ENCODE measurements around the gene ACER2.

ACER2 gene

DNA sequence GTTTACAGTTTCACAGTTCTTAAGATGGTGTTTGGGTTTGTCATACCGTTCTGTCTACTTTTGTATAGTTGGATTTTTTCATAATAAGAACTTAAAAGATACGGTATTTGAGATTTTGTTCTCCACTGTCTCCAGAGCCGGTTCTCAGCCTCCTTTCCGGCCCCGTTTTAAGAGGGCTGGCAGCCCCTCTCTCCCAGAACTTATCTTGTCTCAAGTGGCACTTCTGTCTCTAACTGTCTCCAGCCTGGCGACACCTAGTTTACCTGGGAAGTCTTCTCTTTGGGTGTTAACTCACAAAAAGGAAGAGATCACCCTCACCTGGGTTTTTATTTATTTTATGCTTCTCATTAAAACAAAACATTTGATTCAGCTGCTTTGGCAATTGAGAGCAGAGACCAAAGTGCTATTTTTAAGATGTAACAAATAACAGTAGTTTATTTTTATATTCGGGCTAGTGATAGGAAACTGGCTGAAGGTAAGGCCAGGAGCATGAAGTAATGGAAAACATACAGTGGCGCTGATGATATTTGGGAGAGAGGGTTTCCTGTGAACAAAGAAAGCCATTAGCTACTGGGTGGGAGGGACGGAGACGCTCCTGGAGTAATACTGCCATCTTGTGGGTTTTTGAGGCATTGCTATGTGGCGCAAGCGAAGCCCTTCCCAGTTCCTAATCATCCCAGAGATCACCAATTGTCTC is 48.3 kb downstream of the ACER2 start:
- DNase-seq: peak; percentile 82

DNA sequence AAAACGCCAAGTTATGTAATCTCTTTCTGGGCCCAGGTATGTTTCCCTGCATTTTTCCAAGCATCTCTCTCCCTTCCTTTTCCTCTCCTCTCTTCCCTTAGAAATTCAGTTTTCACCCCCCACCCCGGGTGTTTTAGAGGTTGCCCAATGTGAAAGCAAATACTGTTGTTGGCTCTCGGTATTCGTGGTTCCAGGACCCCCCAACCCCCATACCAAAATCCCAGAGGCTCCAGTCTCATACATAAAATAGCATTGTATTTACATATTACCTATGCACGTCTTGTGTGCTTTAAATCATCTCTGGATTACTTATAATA is 48.8 kb downstream of the ACER2 start:
- no peak for DNase-seq

DNA sequence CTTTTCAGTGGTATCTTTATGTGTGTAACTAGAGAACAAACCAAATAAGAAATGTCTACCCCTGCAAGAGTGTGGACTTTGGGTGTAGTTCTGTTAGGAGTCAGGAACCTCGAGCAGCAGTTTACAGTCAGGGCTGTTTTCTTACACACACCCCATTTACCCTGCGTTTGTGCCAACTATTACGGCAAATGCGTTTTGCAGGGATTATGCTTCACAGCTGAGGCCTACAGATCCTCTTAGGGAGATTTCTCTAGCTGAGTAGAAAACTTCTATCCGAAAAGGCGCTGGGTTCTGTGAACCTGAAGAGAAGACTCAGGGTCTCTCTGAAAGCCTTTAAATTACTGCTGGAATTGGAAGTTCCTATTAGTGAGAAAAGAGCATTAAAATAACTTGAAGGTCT is 51.4 kb downstream of the ACER2 start:
- DNase-seq: no peak

DNA sequence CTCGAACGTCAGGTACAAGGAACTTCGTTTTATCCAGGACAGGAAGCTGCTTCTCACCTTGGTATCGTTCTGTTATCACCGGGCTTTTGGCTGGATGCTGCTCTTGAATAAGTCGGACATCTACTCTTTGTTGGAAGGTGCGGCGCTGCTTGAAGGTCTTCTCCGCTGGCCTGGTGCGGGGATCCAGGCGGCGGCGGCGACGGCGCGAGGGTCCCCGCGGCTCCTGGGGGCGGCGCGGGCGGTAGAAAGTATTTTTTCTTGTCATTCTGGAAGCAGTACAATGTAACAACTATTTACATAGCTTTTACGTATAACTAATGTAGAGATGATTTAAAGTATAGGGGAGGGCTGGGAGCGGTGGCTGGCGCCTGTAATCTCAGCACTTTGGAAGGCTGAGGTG is 52.3 kb downstream of the ACER2 start:
- no peak for DNase-seq

DNA sequence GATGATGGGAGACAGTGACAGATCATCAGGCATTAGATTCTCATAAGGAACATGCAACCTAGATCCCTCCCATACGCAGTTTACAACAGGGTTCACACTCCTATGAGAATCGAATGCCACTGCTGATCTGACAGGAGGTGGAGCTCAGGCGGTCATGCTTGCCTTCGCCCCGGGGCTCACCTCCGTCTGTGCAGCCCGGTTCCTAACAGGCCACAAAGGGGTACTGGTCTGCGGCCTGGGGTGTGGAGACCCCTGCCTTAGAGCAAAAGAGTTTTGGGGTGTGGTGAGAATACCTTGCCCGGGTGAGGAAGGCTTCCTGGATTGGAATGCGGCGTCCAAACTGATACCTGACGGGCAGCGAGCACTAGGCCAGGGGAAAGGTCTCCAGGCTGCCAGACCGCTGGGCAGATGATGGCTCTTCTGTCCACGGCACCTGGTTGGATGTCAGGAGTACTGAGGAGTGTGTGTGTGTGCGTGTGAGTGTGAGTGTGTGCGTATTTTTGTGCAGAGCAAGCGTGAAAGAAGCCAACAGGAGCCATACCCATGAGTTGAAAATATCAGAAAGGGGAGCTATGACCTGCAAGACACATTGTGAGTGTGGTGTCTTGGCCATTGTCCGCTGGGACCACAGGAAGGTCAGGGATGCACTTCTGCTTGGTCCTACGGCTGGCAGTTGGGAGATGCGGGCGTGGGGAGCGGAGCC is 55.4 kb downstream of the ACER2 start:
- no peak for DNase-seq

DNA sequence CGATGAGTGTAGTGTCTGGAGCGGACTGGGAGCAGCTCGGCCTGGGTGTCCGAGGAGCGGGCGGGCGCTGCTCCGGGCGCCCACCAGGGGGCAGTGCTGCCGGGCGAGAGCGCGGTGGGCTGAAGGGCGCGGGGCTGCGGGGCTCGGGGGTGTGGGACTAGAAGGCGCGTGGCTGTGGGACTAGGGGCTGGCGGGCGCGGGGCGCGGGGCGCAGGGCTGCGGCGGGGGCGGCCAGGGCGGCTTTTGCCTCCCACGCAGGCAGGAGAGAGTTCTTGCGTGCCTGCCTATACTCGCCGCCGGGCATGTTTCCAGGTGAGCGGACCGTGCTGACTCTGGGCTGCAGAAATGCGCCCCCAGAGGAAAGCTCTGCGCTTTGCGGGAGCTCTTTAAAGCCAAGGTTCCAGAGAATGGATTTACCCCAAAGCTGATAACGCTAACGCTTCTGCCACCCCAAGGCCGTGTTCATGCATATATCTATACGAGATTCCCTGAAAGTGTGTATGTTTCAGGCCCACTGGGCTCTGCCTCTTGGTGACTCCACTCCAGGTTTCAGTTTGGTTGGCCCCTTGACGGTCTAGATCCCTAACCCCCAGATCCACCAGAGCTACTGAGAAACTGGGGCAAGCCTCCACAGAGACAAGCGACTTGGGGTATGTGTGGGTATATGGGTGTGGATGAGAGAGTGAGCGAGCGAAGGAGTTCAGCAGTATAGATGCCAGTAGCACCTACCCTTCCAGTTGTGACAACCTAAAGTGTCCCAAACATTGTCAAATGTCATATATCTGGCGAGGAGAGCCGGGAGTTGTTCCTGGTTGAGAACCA is 56.2 kb downstream of the ACER2 start:
- peak; percentile 76 for DNase-seq

DNA sequence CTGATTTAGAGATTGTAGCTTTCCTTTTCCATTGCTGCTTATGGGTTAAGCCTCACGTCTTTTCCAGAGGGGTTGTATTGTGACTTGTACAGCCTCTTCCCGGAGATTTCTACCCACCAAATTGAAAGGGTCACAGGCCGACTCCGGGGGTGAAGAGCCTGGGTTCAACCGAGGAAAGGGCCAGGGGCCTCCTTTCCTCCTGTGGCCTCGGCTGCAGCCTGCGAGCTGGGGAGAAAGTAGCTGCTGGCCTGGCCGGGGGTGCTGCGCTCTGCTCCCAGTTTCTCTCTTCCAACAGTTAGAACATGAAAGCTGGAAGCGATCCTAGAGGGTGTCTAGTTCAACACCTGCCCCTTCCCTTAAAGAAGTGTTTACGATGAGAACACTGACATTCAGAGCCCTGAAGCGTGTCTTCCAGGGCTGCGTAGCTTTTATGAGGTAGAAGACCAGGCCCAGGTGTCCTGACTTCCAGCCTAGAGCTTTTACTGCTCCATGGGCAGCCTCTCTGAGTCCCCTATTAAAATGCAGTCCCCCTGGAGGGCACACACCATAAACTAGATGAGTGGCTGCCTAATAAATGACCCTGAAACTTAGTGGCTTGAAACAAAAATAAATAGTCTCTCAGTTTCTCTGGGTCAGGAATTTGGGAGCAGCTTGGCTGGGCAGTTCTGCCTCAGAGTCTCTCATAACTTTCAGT is 56.9 kb downstream of the ACER2 start:
- no peak for DNase-seq

DNA sequence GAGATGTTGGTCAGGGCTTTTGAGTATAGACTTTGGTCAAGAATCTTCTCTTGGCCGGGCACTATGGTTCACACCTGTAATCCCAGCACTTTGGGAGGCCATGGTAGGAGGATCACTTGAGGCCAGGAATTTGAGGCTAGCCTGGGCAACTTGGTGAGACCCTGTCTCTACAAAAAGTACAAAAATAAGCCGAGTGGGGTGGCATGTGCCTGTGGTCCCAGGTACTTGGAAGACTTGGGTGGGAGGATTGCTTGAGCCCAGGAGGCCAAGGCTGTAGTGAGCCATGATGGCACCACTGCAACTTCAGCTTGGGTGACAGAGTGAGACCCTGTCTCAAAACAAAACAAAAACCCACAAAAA is 57.5 kb downstream of the ACER2 start:
- no peak for DNase-seq

DNA sequence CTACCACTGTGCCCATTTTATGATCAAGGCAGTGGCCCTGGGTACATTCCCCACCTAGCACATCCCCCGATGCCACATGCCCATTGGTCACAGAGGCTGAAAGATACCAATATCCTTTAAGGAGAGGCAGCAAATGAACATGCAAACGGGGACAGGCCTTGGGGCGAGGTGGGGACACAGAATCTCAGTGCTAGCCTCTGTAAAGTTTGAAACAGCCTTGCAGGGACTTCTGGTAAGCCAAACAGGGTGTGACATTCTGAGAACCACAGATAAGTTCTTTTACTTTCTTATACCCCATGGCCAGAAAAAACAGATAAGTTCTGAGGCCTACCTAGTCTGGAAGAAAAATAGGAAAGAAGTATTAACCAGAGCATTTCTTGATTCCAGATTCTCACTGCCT is 60.5 kb downstream of the ACER2 start:
- DNase-seq: no peak

DNA sequence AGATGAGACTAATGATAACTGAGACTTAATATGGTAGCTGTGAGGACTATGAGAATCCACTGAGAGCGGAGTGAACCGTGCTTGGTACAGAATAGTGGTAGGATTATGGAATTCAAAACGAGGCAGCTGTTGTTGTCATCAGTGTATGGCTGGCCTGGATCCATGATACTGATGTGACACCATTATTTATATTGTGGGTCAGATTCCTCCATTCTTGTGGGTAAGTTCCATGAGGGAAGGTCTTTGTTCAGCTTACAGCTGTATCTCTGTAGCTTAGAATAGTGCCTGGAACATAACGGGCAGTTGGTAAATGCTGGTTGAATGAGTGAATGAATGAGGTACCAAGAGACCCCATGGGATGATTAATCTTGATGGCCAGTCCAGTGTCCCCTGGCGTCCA is 61.8 kb downstream of the ACER2 start:
- no peak for DNase-seq

DNA sequence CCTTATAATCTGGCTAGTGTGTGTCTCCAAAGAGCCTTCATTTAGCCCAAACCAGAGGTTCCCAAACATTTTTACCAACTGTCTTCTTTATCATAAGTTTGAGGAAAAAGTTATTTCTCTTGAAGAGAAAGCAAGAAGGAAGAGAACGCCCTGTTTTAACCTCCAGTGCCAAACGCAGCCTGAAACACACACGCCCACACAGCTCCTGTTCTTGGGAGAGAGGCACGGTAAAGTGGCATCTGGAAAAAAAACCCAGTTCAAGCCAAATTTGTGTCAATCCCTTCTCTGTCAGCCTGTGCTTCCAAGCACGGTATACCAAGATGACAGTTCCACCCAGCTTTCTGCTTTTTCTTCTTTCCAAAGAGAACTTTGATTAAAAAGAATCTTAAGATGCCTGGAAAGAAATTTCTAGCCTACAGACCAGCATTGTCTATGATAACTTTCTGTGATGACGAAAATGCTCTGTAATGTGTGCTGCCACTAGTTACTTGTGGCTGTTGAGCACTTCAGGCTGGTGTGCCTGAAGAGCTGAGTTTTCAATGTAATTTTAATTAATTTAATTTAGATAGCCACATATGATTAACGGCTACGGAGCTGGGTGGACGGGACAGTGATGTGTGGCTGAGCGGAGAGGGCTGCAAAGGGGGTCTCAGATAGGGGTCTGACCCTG is 62.3 kb downstream of the ACER2 start:
- DNase-seq: no peak

DNA sequence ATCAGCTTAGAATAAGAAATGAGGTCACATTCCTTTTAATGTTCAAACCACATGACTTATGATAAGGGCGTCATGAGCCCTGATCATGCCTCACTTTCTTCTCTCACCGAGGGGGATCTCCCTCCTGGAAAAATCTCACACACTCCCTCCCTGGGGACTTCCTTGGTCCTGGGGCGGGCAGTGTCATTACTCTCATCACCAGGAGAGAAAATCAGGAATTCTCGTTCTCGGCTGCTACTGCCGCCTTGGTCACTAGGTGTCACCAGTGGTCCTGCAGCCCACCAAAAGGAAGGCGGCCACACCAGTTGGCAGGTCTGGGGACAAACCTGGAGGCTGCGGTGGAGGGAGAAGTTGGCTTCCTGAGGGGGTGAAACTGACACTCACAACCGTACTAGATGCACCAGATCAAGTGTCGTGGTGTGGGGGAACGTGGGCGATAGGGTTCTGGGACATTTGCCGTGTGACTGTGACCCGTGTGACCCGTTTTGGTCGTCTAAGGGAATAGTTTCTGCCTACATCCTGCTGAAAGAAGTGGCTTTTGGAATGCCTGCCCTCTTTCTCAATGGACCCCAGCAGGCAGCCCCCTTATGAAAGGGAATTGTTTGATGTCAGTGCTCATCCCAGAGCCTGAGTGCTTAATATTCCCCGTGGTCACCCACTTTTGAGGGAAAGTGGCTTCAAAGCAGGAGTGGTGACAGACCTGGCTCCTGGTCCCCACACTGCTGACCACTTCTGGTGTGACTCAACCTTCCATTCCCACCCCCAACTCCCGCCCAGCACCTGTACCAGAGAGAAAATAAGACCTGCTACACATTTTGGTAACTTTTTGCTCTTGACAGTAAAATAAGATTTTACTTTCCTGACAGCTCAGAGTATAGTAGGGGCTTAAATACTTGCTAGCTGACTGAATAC is 63.2 kb downstream of the ACER2 start:
- DNase-seq: peak; percentile 49

DNA sequence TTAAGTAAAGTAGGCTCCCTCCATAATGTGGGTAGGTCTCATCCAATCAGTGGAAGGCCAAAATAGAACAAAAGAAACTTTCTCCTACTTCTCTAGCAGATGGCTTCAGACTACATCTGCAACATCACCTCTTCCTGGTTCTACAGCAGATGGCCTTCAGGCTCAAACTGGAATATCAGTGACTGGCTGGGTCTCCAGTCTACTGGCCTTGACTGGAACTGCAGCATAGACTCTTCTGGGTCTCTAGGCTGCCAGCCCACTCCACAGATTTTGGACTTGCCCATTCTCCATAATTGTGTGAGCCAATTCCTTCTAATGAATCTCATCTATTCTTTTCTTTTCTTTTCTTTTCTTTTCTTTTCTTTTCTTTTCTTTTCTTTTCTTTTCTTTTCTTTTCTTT is 64.8 kb downstream of the ACER2 start:
- no peak for DNase-seq

DNA sequence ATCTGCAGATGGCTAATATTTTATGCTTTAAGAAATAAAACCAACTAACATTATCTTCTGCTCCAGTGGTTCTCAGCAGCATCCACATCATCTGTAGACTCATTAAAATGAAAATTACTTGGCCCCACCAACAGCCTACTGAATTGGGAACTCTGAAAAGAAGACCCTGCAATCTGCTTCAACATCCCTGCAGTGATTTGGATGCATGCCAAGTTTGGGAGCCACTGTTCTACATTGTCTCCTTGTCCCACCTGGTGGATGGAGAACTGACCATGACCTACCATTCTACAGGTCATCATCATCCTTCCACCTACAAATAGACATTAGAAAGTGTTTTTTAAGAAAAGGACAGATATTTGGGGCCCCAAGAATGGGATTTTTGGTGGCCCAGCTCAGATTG is 71.1 kb downstream of the ACER2 start:
- no peak for DNase-seq

DNA sequence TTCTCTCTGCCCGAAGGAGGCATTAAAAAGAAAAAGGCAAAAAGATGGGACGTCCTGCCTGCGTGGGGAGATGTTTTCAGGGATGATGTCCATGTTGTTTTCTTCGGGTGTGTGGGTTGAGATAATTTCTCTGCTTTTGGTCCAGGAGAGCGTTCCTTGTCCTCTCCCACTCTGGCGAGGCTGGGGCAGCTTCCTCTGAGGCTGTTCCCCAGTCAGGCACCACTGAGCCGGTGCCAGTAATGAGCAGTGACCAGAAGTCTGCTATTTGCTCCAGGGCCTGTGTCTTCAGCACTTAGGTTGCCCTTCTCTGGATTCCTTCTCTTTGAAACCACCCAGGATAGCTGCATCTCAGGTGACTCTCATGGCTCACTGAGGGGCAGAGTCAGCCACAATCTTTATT is 71.5 kb downstream of the ACER2 start:
- DNase-seq: no peak

DNA sequence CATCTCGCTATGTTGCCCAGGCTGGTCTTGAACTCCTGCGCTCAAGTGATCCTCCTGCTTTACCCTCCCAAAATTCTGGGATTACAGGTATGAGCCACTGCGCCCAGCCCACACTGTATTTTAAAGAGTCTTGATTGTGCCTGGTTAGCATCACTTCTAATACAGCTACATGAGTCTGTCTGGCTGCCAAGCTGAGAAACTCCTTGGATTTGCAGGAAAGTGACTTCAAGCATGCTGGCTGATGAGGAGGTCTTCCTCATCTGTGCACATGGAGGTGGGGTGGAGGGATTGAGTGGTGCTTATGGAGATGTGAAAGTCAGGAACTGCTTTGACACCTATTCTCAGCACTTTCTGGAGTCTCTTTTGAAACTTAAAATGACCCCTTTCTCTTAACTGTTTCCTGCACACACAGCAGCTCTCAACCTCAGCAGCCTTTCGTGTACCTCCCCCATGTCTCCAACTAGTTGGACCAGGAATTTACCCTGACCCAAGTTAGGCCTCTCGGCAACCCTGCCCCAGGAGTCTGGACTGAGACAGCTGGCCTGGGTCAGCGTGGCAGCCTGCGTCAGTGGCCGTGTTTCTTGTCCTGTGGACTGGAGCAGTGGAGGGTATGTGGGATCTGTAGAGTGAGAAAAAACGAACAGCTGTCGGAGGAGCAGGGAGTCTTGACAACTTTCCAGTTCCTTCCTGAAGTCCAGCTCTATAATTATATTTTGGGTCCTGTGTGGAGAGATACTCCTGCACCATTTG is 72.5 kb downstream of the ACER2 start:
- DNase-seq: no peak

DNA sequence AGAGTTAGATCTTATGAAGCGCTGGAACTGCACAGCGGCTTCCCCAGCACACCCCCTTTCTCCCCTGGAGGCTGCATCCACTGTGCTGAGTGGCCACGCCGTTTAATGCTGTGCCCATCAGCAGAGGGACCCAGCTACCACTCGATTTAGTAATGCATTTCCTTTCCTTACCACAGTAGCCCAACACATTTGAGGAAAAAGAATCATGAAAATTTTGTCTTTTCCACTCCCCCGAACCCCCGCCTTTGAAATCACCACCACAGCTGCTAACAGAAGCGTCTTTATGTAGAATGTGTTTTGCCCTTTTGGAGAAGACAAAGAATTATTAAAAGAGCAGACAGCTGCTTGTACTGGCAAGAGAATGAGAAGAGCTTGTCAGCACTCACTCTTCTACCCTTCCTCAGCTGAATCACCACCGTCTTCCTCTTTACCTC is 73.2 kb downstream of the ACER2 start:
- no peak for DNase-seq

DNA sequence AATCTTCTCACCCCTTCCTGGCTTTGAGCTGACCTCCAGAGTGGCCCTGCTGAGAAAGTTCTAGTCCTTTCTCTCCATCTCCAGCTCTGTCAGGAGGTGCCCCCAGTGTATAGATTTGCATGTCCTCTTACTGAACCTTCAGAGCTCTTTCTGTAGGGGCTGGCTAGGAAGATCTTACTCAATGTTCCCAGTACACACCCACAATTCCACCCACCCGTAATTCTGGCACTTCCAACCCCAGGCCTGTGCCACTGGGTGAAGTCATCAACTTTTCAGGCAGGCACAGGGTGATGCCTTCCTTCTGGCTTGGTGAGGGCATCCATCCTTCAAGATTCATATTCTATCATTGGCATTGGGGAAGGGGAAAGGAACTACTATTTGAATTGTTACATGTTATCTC is 75.9 kb downstream of the ACER2 start:
- DNase-seq: no peak

DNA sequence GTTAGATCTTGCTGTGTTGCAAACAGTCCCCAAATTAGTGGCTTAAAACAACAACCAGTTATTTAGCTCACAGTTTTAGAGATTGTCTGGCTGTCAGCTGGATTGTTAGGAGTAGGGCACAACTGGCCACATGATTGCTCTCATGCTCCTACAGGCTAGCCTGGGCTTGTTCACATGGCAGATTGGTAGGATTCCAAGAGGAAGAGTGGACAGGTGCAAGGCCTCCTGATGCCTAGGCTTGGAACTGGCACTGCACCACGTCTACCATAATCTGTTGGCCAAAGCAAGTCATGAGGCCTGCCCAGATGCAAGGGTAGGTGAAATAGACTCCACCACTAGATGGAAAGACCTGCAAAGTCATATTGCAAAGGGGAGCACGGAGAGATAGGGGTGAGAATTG is 76.4 kb downstream of the ACER2 start:
- no peak for DNase-seq

DNA sequence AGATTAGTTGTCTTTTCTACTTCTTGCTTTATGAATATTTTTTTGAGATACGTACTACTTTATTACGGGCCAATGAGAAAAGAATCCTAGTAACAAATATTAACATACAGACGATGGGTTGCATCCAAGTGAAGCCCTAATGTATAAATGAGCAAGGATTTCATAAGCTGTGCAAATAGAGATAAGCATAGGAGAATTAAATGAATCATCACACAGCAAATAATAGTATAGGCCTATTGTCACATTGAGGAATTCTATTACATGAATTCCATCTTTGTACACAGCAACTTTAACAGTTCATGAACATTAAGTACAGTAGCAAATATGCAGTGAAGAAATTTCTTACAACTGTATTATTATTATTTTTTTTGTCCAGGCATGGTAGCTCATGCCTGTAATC is 78.0 kb downstream of the ACER2 start:
- DNase-seq: no peak

DNA sequence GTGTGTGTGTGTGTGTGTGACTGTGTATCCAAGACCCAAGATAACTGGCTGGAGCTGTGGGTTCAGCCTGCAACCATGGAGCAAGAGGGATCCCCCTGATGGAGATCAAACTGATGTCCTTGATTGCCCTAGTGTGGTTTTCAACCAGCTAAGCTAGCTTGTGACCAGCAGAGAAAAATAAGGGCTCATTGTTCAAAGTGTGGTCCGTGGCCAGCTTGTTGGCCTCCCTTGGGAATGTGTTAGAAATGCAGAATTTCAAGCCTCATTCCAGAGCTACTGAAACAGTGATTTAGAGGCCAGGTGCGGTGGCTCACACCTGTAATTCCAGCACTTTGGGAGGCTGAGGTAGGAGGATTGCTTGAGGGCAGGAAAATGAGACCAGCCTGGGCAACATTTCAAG is 79.9 kb downstream of the ACER2 start:
- no peak for DNase-seq
